CD4-positive, alpha-beta T cell treated with Interleukin-4 for 4 hours (primary cell): ENCODE results near the gene NRG2.

Experiments used
- DNase-seq: peaks from one replicate; pipeline ENCODE4 v3.0.0-alpha.2; 2020

The NRG2 gene

GRCh38 chr5:139829471-139829870, 213.6 kb downstream of the NRG2 start:
- DNase-seq: no peak

GRCh38 chr5:139828207-139828895, 214.7 kb downstream of the NRG2 start:
- no peak for DNase-seq

- DNase-seq: no peak
Observed at GRCh38 chr5:139825690-139826089, 217.4 kb downstream of the NRG2 start.

- DNase-seq: no peak
Observed at GRCh38 chr5:139823757-139824355, 219.2 kb downstream of the NRG2 start.

- DNase-seq: no peak
Observed at GRCh38 chr5:139822553-139823425, 220.3 kb downstream of the NRG2 start.

GRCh38 chr5:139821806-139822552, 221.1 kb downstream of the NRG2 start:
- DNase-seq: no peak

GRCh38 chr5:139820606-139821005, 222.5 kb downstream of the NRG2 start:
- no peak for DNase-seq

- no peak for DNase-seq
Observed at GRCh38 chr5:139820130-139820529, 223.0 kb downstream of the NRG2 start.

GRCh38 chr5:139817970-139818369, 225.1 kb downstream of the NRG2 start:
- no peak for DNase-seq

GRCh38 chr5:139817362-139817761, 225.7 kb downstream of the NRG2 start:
- DNase-seq: no peak

GRCh38 chr5:139816566-139816965, 226.5 kb downstream of the NRG2 start:
- DNase-seq: no peak

- DNase-seq: no peak
Observed at GRCh38 chr5:139814704-139815280, 228.3 kb downstream of the NRG2 start.

GRCh38 chr5:139814191-139814601, 228.9 kb downstream of the NRG2 start:
- DNase-seq: no peak

GRCh38 chr5:139812836-139813805, 230.0 kb downstream of the NRG2 start:
- no peak for DNase-seq

GRCh38 chr5:139812323-139812722, 230.8 kb downstream of the NRG2 start:
- no peak for DNase-seq

GRCh38 chr5:139811274-139811607, 231.9 kb downstream of the NRG2 start:
- DNase-seq: no peak

GRCh38 chr5:139810341-139811273, 232.5 kb downstream of the NRG2 start:
- no peak for DNase-seq

GRCh38 chr5:139809331-139809810, 233.7 kb downstream of the NRG2 start:
- no peak for DNase-seq

GRCh38 chr5:139808481-139809330, 234.4 kb downstream of the NRG2 start:
- no peak for DNase-seq
